AML-193 (cell line): ENCODE measurements around the gene ALOX5.

Source experiments
- DNase-seq, 2 experiments: peaks; one replicate each; lab custom pipeline; 2025; lab: John Stamatoyannopoulos, UW

The ALOX5 gene

DNA sequence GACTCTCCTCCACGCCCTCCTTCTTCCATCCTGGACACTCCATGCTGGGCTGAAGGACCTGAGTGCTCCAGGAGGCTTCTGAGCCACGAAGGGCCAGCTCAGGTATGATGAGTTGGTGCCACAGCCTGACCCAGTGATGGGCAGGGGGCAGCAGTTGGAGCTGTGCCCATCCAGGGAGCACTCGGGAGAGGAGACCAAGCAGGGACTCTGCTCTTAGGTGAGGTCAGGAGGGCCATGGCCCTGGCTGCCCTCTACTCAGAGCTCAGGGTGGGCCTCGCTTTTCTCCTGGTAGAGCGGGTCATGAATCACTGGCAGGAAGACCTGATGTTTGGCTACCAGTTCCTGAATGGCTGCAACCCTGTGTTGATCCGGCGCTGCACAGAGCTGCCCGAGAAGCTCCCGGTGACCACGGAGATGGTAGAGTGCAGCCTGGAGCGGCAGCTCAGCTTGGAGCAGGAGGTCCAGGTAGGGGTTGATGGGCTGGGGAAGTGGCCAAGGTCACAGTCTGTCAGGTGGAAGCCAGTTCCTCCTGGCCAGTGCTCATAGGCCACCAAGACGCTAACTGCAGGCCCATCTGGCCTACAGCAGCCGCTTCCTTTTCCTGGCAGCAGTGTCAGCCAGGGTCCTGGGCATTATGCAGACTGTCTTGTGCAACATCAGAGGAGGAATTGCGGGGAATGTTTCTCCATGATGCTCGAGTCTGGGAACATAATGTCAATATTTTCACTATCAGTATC is 50.8 kb downstream of the ALOX5 start:
- DNase-seq, result peak; percentile 68 to 76

DNA sequence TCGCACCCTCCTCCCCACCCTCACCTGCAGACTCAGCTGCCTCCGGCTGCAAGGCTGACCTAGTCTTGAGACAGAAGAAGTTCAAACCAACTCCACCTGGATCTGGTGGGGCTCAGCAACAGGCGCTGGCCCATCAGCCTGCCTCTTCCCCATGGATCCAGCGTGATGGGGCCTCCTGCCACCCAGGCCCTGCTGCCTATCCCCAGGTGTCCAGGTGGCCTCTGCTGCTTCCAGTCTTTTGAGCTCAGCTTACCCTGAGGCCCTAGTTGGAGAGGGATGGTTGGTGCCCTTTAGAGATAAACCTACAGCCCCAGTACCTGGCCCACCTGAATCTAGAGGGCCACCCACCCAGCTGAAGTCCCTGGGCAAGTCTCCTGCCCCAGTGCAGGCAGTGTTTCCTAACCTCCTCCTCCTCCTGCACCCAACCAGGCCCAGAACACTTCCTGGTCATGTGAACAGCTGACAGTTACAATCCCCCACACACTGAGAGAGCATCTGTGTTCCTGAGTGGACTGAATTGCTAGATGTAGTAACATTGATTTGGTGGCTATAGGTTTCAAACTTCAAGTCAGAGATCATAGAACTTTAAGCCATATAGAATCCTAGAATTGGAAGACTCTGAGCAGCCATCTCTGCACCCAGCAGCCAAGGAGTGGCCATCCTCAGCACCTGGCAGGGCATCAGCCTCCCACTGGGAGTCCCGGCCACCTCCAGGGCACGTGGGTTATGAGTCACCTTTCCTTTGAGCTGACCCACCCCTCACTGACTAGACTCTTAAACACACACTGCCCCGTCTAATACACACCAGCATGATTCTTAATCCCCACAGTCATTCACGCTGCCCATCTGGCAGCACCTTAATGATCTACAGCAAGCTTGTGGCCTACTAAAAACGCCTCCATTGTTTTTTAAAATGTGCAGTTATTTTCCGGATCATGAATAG is 51.9 kb downstream of the ALOX5 start:
- DNase-seq, result peak; percentile 36 to 53

DNA sequence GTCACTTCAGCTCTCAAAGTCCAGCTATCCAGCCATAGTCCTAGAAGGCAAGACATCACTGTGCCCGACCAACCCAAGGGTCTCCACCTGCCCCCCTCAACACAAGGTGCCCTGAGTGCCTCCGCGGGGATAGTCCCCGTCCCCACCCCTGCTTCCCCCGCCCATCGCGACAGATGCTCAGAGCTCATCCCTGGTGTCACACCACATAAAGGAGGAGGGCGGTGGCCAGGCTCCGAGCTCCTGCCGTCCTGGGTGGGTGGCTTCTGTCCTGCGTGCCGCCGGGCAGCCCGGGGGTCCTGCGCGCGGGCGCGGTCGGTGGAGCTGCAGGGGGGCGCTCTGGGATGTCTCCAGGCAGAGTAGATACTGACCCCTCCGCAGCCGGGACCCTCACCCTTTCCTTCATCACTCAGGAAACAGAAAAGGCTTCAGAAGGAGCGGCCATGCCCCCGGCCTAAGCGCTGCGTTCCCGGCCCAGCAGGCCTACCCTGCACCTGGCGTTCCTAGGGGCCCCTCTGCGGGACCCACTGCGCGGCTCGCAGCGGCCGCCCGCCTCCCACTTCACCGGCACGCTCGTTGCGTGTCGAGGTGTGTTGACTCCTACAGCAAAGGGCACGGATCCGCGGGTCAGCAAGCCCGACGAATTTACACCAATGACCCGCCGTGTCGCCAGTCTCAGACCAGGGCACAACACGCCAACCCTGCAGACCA is 53.4 kb downstream of the ALOX5 start:
- DNase-seq, result no peak

DNA sequence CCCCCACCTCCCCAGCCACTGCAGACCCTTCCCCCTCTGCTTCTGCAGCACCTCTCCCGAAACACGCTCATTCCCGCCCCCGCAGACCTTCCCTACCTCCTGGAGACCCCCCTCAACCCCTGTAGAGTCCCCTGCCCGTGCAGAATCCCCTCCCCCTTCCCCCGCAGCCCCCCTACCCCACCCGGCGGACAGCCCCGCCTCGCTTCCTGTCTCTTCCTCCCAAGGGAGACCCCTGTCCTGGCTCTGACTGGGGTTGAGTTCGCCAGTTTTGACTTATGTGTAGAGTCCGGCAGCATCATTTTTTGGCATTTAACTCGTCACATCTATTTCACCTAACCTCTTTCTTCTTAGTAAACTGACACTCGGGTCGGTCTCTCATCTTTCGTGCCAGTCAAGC is 54.0 kb downstream of the ALOX5 start:
- no peak for DNase-seq

DNA sequence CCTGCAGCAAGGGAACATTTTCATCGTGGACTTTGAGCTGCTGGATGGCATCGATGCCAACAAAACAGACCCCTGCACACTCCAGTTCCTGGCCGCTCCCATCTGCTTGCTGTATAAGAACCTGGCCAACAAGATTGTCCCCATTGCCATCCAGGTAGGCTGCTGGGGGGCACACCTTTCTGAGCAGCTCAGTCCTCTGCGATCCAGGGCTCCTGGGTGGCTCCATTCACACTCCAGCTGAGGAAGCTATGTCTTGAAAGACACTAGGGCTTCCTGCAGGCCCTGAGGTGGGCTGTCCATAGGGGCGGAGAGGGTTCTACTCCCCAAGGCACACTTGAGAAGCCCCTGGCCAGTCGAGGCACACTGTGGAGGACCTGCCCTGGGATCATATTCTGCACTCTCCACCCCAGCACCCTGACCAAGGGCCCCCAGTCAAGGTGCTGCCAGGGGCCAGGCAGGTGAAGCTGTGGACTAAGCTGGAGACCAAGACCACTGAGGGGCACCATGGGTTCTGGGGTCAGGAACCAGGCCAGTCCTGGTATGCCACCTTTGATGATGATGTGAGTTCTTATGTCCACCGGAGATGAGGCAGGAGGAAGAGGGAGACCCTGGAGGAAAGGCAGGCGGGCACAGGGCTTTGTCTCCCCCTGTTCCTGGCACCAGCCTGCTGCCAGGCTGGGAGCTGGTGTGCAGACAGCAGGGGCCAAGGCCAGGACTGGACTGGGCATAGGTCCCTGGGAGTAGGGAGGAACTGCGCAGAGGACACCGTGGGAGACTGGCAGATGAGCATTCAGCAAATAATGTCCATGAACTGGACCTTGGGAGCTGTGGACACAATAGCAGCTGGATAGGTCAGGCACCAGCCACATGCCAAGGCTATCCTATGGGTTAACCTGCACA is 54.8 kb downstream of the ALOX5 start:
- no peak for DNase-seq

DNA sequence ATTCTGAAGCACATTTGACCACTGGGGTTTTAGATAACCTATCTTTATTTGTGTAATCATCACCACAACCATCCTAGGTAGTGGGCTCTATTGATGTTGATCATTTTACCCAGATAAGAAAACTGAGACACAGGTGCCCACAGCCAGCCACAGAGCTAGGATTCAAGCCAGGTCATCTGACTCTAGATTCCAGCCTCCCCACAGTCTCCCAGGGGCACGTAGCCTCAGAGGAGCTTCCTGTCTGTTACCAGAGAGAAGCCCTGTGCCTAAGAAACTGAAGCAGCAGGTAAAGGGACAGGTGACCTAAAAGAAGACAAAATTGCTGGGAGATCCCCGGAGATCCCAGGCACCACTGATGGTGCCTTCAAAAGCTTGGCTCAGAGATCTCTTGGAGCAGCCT is 55.8 kb downstream of the ALOX5 start:
- no peak for DNase-seq

DNA sequence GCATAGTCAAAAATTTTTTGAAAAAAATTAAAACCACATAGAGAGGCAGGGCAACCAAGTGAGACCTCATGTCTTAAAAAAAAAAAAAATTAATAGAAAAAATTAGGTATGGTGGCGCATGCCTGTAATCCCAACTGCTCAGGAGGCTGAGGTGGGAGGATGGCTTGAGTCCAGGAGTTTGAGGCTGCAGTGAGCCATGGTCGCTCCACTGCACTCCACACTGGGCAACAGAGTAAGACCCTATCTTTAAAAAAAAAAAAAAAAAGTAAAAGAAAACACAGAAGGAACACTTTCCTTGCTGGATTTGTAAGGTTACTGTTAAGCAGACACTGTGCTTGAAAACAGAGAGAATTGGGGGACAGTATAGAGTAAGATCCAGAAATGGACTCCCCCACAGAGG is 58.1 kb downstream of the ALOX5 start:
- DNase-seq, result no peak

DNA sequence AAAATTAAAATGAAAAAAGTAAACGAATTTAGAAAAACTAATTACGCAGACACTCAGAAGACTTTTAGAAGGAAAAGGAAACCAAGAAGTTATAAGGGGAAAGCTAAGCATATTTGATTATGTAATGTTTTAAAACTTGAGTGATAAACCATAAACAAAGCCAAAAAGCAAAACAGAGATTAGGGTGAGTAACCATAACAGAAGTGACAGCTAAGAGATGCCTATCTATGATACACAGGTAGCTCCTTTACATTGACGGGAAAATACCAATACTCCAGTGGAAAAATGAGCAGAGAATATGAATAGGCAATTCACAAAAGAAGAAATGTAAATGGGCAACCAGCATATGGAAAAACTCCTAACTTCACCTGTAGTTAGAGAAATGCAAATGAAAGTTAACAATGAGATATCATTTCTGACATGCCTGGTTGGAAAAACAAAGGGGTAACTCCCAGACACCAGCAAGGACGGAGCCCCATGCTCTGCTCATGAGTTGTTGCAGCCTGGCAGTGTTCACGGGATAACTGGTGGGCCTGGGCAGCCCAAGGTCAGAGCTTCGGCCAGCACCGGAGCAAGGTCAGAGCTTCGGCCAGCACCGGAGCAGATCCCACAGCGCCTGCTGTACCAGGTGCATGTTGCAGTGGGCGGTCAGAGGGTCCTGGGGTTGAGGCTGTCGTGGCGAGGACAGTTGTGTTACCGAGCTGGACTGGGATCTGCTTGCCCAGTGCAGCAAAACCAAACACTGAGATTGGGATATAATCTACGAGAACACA is 58.9 kb downstream of the ALOX5 start:
- no peak for DNase-seq

DNA sequence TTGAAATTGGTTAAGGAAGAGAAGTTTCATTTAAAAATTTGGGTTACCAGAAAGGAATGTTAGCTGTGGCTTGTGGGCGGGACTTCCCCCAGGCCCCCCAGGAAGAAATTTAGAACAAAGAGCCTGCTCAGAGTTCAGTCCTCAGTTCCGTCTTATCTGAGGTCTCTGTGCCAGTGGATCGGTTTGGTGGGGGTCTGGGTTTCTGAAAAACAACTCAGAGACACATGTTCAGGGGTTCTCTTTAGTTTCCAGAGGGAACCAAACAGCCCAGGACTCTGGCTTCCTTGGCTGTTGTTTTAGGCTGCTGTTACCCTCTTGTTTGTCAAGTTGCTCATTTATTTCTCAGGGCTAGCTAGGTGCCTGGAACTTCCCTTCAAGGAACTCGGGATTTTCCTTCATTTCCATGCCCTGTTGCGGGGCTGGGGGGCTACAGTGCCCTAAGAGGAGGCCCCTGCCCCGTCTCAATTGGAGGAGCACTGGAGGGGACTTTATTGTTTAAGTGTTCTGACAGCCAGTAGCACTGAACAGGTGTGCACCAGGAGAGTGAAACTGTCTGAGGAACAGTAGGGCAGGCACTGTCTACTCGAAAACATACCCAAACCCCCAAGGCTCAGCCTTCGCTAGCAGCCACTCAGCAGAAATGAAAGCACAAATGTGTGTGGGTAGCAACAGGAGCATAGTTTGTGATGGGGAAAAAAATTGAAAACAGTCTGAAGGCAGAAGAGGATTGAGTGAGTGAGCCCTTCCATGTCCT is 59.9 kb downstream of the ALOX5 start:
- DNase-seq, result no peak

DNA sequence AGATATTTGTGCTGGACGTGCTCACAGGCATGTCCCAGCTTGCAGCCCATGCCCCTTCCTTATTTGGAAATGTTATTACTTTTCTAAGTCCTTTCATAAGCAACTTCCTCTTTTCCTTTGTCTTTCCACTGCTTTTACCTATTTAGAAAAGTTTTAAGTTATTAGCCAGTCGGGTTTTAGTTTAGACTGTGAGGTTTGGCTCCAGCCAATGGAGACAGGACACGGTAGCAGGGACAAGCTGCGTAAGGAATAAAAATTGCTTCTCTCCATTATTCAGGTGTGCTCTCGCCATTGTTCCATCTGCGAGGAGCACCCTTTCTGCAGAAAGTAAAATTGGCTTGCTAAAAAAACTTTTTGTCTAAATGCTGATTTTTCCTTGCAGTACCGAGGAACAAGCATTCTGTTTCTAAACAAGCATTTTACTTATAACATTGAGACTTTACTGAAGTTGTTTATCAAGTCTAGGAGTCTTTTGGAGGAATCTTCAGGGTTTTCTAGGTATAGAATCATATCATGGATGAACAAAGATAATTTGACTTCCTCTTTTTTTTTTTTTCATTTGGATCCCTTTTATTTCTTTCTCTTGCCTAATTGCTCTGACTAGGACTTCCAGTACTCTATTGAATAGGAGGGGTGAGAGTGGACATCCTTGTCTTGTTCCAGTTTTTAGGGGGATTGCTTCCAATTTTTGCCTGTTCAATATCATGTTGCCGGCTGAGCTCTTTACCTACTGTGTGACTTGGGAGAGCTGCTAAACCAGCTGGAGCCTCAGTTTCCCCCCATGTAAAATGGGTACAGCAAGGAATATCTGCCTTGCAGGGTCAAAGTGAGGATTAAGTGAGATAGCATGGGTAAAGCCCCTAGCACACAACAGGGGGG is 63.8 kb downstream of the ALOX5 start:
- peak; percentile 27 to 52 for DNase-seq

DNA sequence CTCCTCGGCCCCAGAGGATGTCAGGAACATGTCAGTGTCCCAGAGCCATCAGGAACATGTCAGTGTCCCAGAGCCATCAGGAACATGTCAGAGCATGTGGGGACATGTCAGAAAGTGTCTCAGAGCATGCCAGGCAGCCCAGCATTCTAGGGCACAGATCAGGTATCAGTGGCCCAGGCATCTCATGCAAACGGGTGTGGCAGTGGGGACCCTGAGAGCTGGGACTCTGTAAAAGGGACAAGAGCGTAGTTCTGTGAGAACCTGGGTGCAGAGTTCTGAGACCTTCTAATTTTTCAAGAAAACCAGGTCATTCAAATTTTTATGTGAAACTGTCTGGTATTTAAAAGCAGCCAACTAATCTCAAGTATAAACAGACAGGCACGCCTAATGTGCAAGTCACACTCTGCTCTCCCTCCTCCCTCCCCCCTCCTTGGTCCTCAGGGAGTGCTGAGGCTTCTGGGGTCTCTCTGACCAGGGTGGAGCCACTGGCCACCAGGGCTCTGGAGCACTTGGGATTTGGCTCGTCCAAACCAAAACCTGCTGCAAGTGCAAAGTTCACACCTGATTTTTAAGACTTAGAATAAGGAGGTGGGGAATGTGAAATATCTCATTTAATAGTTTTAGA is 64.6 kb downstream of the ALOX5 start:
- no peak for DNase-seq

DNA sequence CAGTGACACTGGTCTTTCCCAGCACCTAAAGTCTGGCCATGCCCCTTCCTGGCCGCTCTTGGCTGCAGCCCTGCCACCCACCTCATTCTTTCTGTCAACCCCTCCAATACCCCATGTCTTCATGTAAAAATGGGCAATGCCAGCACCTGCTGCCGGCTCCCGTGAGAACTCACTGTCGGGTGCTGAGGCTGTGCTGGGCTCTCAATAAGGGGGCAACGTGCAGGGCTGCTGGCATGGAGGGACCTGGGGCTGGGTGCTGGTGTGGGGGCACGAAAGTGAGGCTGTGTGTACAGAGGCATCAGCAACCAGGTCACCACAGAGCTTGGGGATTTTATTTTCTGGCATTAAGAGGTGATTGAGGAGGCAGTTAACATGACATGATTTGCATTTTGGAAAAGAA is 65.3 kb downstream of the ALOX5 start:
- no peak for DNase-seq

DNA sequence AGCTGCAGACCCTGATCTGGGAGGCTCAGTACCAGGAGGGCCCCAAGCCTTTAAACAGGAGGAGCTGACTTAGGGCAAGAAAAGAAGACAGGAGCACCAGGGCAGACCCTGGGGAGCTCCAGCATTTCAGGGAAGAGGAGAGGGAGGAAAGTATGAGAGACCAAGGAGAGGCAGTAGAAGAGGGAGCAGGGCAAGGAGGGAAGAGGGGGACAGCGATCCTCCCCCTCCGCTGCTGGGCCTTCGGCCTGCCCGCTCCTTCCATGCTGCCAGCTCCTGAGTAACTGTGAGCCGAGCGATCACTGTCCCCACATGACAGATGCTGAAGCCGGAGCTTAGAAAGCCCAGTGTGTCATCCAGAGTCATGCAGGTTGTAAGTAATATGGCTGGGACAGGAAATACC is 65.9 kb downstream of the ALOX5 start:
- no peak for DNase-seq

DNA sequence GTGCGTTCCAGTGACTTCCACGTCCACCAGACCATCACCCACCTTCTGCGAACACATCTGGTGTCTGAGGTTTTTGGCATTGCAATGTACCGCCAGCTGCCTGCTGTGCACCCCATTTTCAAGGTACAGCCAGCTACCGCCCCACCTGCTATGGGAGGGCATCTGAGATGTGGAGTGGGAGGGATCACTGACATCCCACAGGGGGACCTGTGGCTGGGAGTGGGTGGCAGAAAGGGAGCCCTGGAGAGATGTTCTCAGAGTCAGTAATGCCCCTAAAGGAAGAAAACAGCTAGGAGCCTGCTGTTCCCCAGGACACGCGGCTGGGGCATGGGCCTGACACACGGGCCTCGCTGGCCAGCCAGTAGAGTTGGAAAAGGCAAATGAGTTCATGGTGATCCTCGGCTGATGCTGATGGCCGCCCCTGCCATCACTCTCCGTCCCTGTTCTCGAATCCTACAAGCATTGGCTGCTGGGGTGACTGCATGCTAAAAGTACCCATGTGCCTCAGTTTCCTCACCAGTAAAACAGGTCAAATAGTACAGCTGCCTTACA is 66.6 kb downstream of the ALOX5 start:
- no peak for DNase-seq

DNA sequence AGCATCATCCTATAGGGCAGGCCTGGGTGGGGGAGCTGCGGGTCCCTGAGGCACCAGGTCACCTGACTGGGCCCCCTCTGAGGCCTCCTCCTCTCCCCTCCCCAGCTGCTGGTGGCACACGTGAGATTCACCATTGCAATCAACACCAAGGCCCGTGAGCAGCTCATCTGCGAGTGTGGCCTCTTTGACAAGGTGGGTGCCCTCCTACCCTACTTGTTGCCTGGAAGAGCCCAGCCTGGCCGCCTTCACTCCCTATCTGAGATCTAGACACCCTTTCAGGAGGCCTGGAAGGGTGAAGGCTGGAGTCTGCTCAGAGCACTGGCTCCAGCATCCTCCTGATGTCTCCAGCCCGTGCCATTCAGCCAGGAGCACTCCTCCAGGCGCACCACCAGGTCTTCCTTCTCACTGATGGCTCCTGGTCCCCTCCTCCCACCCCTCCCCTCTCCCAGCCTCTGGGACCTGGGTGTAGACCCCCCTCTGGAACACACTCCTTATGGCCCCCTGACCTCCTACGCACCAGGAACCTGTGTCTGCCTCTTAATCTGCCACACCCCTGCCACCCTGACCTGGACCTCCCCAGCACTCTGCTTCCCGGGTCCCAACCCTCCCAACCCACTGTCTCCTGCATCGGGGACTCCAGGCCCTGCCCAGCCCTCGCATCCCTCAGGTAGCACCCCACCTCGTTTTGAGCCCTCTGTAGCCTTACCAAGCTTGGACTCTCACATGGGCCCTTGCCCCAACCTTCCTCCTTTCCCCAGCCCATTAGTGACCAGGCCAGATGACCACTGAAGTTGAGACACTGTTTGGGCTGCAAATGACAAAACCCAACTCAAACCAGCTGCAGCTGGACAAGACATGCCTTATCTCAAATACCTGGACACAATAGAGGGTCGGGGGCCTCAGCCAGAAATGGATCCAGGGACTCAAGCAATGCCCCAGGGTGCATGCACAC is 67.5 kb downstream of the ALOX5 start:
- DNase-seq, result no peak

DNA sequence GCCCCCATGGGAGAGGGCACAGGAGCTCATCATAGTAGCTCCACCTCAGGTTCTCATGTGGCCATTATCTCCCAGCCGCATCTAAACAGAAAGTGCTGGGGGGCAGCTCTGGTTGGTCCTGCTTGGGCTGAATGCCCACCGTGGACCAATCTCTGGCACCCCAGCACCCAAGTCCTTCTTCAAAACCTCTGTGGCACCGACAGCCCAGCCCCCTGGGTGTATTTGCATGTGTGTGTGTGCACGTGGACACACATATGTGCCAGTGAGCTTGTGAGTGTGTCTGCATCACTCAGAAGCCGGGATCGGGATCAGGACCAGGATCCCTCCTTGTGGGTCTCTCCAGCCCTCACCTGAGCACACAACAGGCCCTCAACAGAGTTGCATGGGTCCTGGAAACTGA is 68.2 kb downstream of the ALOX5 start:
- DNase-seq, result no peak

DNA sequence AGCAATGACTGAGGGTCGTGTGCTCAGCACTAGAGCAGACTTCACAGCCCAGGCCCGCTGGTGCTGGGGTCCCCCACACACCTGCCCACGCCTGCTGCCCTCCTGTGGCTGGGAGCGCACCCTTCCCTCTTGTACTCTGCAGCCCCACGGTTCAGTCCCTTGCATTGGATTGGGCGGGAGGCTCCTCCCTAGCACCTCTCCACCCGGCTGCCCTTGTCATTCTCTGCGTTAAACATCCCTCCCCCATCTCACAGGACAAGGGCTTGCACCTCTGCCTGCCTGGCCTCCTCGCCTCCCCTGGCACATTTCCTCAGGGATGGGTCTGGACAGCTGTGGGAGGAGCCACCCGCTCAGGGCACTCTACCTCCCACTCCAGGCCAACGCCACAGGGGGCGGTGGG is 68.6 kb downstream of the ALOX5 start:
- DNase-seq, result no peak
